GM23248 (cell line): ENCODE data around the gene WDR88. TPM values are rescaled to one million over a fixed set of nuclear protein-coding genes. Genes with fewer than 3 reads are reported as not detected.

Source experiments
- DNase-seq: peaks from one replicate; pipeline ENCODE4 v3.0.0-alpha.2; 2015
- H2AFZ ChIP-seq: fragments of 200-600 bp; sonication (generic); 2 replicates; pipeline ENCODE4 v1.6.1; 2016; ENCODE audit warnings: antibody characterized with exemption
- H3F3A ChIP-seq: fragments of 200-600 bp; sonication (generic); 2 replicates; pipeline ENCODE4 v1.6.1; 2016; ENCODE audit warnings: mild to moderate bottlenecking, antibody characterized with exemption, mixed run types; ENCODE audit not compliant: insufficient read depth
- H3K27ac ChIP-seq: fragments of 200-600 bp; sonication (generic); 2 replicates; pipeline ENCODE4 v1.5.1; 2016; ENCODE audit warnings: mild to moderate bottlenecking
- H3K27me3 ChIP-seq: fragments of 200-600 bp; sonication (generic); replicated peaks from 2 replicates; pipeline ENCODE4 v1.6.1; 2016; ENCODE audit warnings: mild to moderate bottlenecking; ENCODE audit not compliant: insufficient read depth
- H3K36me3 ChIP-seq: fragments of 200-600 bp; sonication (generic); 2 replicates; pipeline ENCODE4 v1.6.1; 2016; ENCODE audit warnings: low read depth, mild to moderate bottlenecking
- H3K4me1 ChIP-seq: fragments of 200-600 bp; sonication (generic); 2 replicates; pipeline ENCODE4 v1.6.1; 2016; ENCODE audit warnings: mild to moderate bottlenecking; ENCODE audit not compliant: insufficient read depth
- H3K4me2 ChIP-seq: fragments of 200-600 bp; sonication (generic); one replicate; pipeline ENCODE4 v1.6.1; 2016; ENCODE audit warnings: mild to moderate bottlenecking; ENCODE audit not compliant: unreplicated experiment
- H3K4me3 ChIP-seq: fragments of 200-600 bp; sonication (generic); 2 replicates; pipeline ENCODE4 v1.5.1; 2016; ENCODE audit warnings: mild to moderate bottlenecking
- H3K79me2 ChIP-seq: fragments of 200-600 bp; sonication (generic); 2 replicates; pipeline ENCODE4 v1.6.1; 2016; ENCODE audit warnings: mild to moderate bottlenecking; ENCODE audit not compliant: insufficient read depth
- H3K9ac ChIP-seq: fragments of 200-600 bp; sonication (generic); 2 replicates; pipeline ENCODE4 v1.6.1; 2016; ENCODE audit warnings: mild to moderate bottlenecking
- H3K9me2 ChIP-seq: fragments of 200-600 bp; sonication (generic); 2 replicates; pipeline ENCODE4 v1.6.1; 2016; ENCODE audit warnings: mixed run types, mild to moderate bottlenecking, moderate library complexity; ENCODE audit not compliant: insufficient read depth
- H3K9me3 ChIP-seq: fragments of 200-600 bp; sonication (generic); one replicate; pipeline ENCODE4 v1.6.1; 2017; ENCODE audit warnings: low read depth
- H4K20me1 ChIP-seq: fragments of 200-600 bp; sonication (generic); 2 replicates; pipeline ENCODE4 v1.6.0; 2016; ENCODE audit not compliant: insufficient read depth
- EZH2 ChIP-seq: fragments of 200-600 bp; sonication (generic); IDR thresholded peaks from 2 replicates; pipeline ENCODE4 v1.6.1; 2018; ENCODE audit warnings: antibody characterized with exemption, mild to moderate bottlenecking; ENCODE audit not compliant: insufficient read depth, poor library complexity, severe bottlenecking
- EZH2phosphoT487 ChIP-seq: fragments of 200-600 bp; sonication (generic); IDR thresholded peaks from 2 replicates; pipeline ENCODE4 v1.6.1; 2018; ENCODE audit warnings: antibody characterized with exemption, moderate library complexity, mild to moderate bottlenecking, low read depth; ENCODE audit not compliant: insufficient read depth
- WGBS, 2 experiments: methylation state at CpG; one replicate each; pipeline ENCODE4 v1.1.6; 2015 to 2017; ENCODE audit warnings: low lambda C conversion rate in 2 of 2, low coverage in 1 of 2; ENCODE audit errors: missing lambda C conversion rate in 2 of 2; 5-methylcytosine and 5-hydroxymethylcytosine counted together
- in situ Hi-C: fragments of 300-500 bp; cut with MboI; formaldehyde crosslinking; loops from 2 replicates; pipeline ENCODE4 v1.15.0; 2020
- polyA plus RNA-seq: library from polyadenylated mRNA; unstranded; fragments of >200 nt; fragmentation: Nextera tagmentation; extraction: Ambion mirVana; gene quantifications from 2 replicates; pipeline ENCODE4 v1.2.1, GENCODE V29; 2016
- total RNA-seq: library from RNA; depleted of rRNA; stranded (reverse); fragments of >200 nt; shearing (Covaris generic); gene quantifications from 2 replicates; pipeline ENCODE4 v1.2.3, GENCODE V29; 2014

The WDR88 gene
- total and polyA plus RNA-seq, 2 experiments from 2014 or later: 0.10 TPM; not detected in 1

GRCh38 chr19:33217881-33218280 is 86.0 kb downstream of the WDR88 start:
- no peak for DNase-seq
- Histone ChIP-seq H3K4me1 (no peaks in the 10 kb centered on the region), H3K27ac (no peak overlapping the region), H3K27me3 (0 out of 2 replicates have a peak, but pooled peaks cover 3% of the 10 kb centered on the region), H3K9ac (no peak overlapping the region), H3F3A (no peaks in the 10 kb centered on the region), H3K36me3 (no peaks in the 10 kb centered on the region), H3K9me3 (no peaks in the 10 kb centered on the region), H3K9me2 (no peaks in the 10 kb centered on the region), H3K79me2 (no peaks in the 10 kb centered on the region), H4K20me1 (no peaks in the 10 kb centered on the region), H2AFZ (no peak overlapping the region), H3K4me3 (no peak overlapping the region), H3K4me2 (no peak overlapping the region)
- WGBS, 2 experiments: 74 to 87% methylated on average over 8 of the region's 8 CpGs
- TF ChIP-seq EZH2: no peak
- TF ChIP-seq EZH2phosphoT487: no peak
- in situ Hi-C loops: no loop called here

DNA sequence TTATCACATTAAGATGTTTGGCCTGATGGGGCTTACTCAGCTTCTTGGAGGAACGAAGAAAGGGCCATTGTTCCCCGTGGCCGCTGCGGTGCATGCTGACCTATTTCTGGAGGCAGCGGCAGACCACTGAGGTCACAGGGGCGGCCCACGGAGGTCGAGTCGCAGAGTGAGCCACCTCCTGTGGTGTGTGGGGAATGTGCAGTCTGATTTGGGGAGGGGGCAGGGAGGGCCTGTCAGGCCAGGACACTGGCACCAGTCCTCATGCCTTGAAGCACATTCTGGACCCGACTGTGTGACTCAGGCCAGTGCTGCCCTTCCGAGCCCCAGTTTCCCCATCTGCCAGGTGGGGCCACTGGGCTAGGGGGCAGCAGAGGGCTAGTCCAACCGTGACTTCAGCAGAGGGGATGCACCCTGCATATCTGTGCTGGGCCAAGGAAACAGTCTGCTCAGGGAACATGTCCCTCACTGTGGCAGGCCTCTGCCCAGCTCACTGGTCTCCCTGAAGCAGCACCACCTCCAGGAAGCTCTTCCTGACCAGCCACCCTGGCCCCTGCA is 87.4 kb downstream of the WDR88 start:
- TF ChIP-seq EZH2phosphoT487 (no peak), EZH2 (no peak)
- H3K36me3 ChIP-seq: no peaks in the 10 kb centered on the region
- H3K4me3 ChIP-seq: no peak overlapping the region
- no peaks in the 10 kb centered on the region for H3F3A ChIP-seq
- 0 out of 2 replicates have a peak, but pooled peaks cover 3% of the 10 kb centered on the region for H3K27me3 ChIP-seq
- WGBS, 2 experiments: 68 to 75% methylated on average over 11 to 12 of the region's 12 CpGs
- in situ Hi-C loops: no loop called here
- no peak overlapping the region for H3K27ac ChIP-seq
- no peak for DNase-seq
- H2AFZ ChIP-seq: no peak overlapping the region
- no peak overlapping the region for H3K4me2 ChIP-seq
- no peaks in the 10 kb centered on the region for H3K79me2 ChIP-seq
- H3K9me2 ChIP-seq: no peaks in the 10 kb centered on the region
- no peak overlapping the region for H3K9ac ChIP-seq
- no peaks in the 10 kb centered on the region for H3K9me3 ChIP-seq
- H4K20me1 ChIP-seq: no peaks in the 10 kb centered on the region
- no peaks in the 10 kb centered on the region for H3K4me1 ChIP-seq

- no peaks in the 10 kb centered on the region for H3K9me2 ChIP-seq
- no peak overlapping the region for H3K4me3 ChIP-seq
- H3K79me2 ChIP-seq: no peaks in the 10 kb centered on the region
- H3K27me3 ChIP-seq: peaks cover 9% of the 10 kb centered on the region
- no peak overlapping the region for H3K9ac ChIP-seq
- DNase-seq: no peak
- H3K36me3 ChIP-seq: no peaks in the 10 kb centered on the region
- in situ Hi-C loops: no loop called here
- no peaks in the 10 kb centered on the region for H3F3A ChIP-seq
- no peak overlapping the region for H2AFZ ChIP-seq
- no peaks in the 10 kb centered on the region for H3K9me3 ChIP-seq
- no peaks in the 10 kb centered on the region for H4K20me1 ChIP-seq
- no peak overlapping the region for H3K4me2 ChIP-seq
- H3K27ac ChIP-seq: no peak overlapping the region
- WGBS, 2 experiments: 82 to 84% methylated on average over 18 of the region's 18 CpGs
- no peaks in the 10 kb centered on the region for H3K4me1 ChIP-seq
- TF ChIP-seq EZH2 (no peak), EZH2phosphoT487 (no peak)
These were observed 88.2 kb downstream of the WDR88 start for GRCh38 chr19:33220115-33220514.

GRCh38 chr19:33220735-33221134 is 88.8 kb downstream of the WDR88 start:
- DNase-seq: no peak
- Histone ChIP-seq H3K4me1 (no peaks in the 10 kb centered on the region), H3K9me3 (no peaks in the 10 kb centered on the region), H3K27ac (no peak overlapping the region), H3K4me3 (no peak overlapping the region), H3K9ac (no peak overlapping the region), H3F3A (no peaks in the 10 kb centered on the region), H3K27me3 (peaks cover 14% of the 10 kb centered on the region), H4K20me1 (no peaks in the 10 kb centered on the region), H3K4me2 (no peak overlapping the region), H3K36me3 (no peaks in the 10 kb centered on the region), H3K9me2 (no peaks in the 10 kb centered on the region), H2AFZ (no peak overlapping the region), H3K79me2 (no peaks in the 10 kb centered on the region)
- TF ChIP-seq EZH2 (no peak), EZH2phosphoT487 (no peak)
- WGBS, 2 experiments: 67 to 70% methylated on average over 9 of the region's 9 CpGs
- in situ Hi-C loops: no loop called here
